H7 (cell line): ENCODE results near the gene SMC6. TPM values are rescaled to one million over a fixed set of nuclear protein-coding genes. Genes with fewer than 3 reads are reported as not detected.

Source experiments
- DNase-seq: peaks from one replicate; pipeline ENCODE4 v3.0.0; 2012
- H3K27me3 ChIP-seq: 2 replicates; pipeline ENCODE4 v1.6.0; 2011; ENCODE audit warnings: mild to moderate bottlenecking, low read length; ENCODE audit not compliant: control insufficient read depth, insufficient read depth
- H3K36me3 ChIP-seq: replicated peaks from 2 replicates; pipeline ENCODE4 v1.5.1; 2011; ENCODE audit warnings: low read length; ENCODE audit not compliant: control insufficient read depth, insufficient read depth
- H3K4me3 ChIP-seq: 2 replicates; pipeline ENCODE4 v1.5.1; 2011; ENCODE audit warnings: low read depth, mild to moderate bottlenecking, control low read depth, low read length, moderate library complexity; ENCODE audit not compliant: insufficient read depth
- total RNA-seq: library from RNA; depleted of rRNA; stranded (reverse); fragments of >200 nt; shearing (Covaris generic); gene quantifications from 2 replicates; pipeline ENCODE4 v1.2.3, GENCODE V29; 2014

Gene SMC6
- total RNA-seq, 1 experiment from 2014 or later: 24.5 TPM

GRCh38 chr2:17710547-17711248, 42.9 kb downstream of the SMC6 start:
- no peaks in the 10 kb centered on the region for H3K27me3 ChIP-seq
- DNase-seq: no peak
- no peak overlapping the region for H3K4me3 ChIP-seq
- H3K36me3 ChIP-seq: peaks cover 16% of the 10 kb centered on the region

DNA sequence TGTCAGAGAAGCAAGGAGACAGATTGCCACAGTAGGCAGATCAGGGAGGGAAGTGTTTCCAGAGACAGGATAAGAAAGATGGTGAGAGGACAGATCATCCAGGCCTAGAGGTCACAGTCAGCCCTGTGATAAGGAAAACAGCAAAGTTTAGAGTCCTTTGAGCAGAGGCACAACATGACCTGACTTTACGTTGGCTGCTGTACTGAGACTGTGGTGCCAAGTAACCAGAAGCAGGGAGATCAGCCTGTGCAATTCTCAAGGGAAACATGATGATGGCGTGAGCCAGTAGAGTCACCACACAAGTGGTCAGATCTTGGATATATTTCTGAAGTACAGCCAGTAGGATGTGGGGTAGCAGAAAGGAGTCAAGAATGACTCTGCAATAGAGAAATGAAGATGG, 43.7 kb downstream of the SMC6 start:
- peaks cover 18% of the 10 kb centered on the region for H3K36me3 ChIP-seq
- no peaks in the 10 kb centered on the region for H3K27me3 ChIP-seq
- no peak for DNase-seq
- H3K4me3 ChIP-seq: no peak overlapping the region

DNA sequence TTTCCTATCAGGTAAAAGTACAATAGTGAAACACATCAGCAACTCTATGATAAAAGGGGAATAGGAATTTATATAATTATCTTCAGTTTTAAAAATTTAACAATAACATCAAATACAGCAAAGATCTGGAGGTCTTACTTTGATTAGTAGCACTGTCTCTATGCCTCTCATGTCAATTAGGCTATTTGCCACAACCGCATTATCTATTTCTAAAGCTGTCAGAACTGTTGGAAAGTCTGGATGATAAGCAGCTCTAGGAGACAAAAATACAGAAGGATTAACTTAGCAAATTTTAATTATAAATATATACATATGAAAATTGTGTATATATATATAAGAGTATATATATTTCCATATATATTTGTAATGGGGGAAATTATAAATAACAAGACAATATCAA, 45.1 kb downstream of the SMC6 start:
- Histone ChIP-seq H3K27me3 (no peaks in the 10 kb centered on the region), H3K4me3 (no peak overlapping the region), H3K36me3 (peaks cover 14% of the 10 kb centered on the region)
- DNase-seq: no peak

DNA sequence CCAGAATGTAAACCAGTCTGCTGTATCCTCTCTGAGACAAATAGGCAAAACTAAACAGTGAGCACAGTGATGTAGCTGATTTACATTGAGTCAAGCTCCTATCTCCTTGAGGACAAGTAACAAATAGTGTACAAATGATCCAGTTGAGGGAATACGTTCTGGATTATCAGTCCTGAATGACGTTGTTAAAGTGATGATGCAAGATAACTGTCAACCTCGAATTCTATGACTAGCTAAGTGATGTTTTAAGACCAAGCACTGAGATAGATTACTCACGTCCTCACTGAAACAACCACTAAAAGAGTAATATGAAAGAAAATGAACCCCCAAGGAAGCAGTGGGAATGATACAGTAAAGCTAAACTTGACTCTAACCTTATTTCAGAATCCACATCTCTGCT, 46.8 kb downstream of the SMC6 start:
- DNase-seq: no peak
- no peak overlapping the region for H3K4me3 ChIP-seq
- H3K36me3 ChIP-seq: peaks cover 14% of the 10 kb centered on the region

GRCh38 chr2:17690776-17691175, 62.8 kb downstream of the SMC6 start:
- peaks cover 7% of the 10 kb centered on the region for H3K36me3 ChIP-seq
- DNase-seq: no peak
- no peak overlapping the region for H3K4me3 ChIP-seq
- H3K27me3 ChIP-seq: no peaks in the 10 kb centered on the region

More for the DNA sequence above, 46.8 kb downstream of the SMC6 start:
- H3K27me3 ChIP-seq: no peaks in the 10 kb centered on the region

DNA sequence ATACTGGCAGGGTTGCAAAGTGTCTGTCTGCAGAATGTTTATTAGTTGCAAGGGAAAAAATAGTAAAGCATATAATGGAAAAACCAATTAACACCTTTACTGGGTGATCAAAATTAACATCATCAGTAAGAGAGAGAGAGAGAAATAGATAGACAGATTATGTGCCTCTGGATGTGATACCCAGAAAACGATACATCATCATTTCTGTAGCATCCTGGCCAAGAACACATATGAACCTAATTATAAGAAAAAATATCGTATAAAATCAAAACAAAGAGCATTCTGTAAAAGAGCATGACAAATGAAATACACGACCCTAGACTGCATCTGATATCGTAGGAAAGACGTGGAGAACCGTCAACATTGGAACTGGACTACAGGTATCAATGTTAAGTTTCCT, 64.6 kb downstream of the SMC6 start:
- H3K27me3 ChIP-seq: no peaks in the 10 kb centered on the region
- H3K4me3 ChIP-seq: no peak overlapping the region
- H3K36me3 ChIP-seq: peaks cover 3% of the 10 kb centered on the region
- no peak for DNase-seq

- Histone ChIP-seq H3K36me3 (peaks cover 4% of the 10 kb centered on the region), H3K4me3 (no peak overlapping the region), H3K27me3 (no peaks in the 10 kb centered on the region)
- no peak for DNase-seq
Measured at GRCh38 chr2:17688600-17688999, 65.0 kb downstream of the SMC6 start.

DNA sequence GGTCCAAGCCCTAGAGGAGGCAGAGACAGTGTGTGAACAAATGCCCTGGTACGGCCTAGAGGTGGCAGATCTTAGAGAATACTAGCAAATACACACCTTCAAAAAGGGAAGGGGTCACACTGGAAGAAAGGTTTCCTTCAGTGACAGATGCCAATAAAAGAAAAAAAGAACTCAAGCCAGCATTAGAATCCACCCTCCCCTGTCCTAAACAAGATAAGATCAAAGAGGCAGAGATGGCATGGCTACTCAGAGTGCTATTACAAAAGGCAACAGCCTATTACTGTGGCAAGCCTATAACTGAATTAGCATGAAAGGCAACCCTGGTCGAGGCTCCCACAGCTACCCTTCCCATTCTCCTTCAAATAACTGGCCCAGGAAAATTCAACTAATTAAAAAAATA, 69.6 kb downstream of the SMC6 start:
- H3K27me3 ChIP-seq: no peaks in the 10 kb centered on the region
- H3K4me3 ChIP-seq: no peak overlapping the region
- H3K36me3 ChIP-seq: peaks cover 2% of the 10 kb centered on the region
- no peak for DNase-seq

GRCh38 chr2:17682098-17682857, 71.3 kb downstream of the SMC6 start:
- no peaks in the 10 kb centered on the region for H3K27me3 ChIP-seq
- no peak overlapping the region for H3K4me3 ChIP-seq
- DNase-seq: no peak
- peaks cover 4% of the 10 kb centered on the region for H3K36me3 ChIP-seq

- Histone ChIP-seq H3K27me3 (no peaks in the 10 kb centered on the region), H3K36me3 (peaks cover 5% of the 10 kb centered on the region), H3K4me3 (no peak overlapping the region)
- no peak for DNase-seq
Measured at GRCh38 chr2:17680119-17680518, 73.5 kb downstream of the SMC6 start.

DNA sequence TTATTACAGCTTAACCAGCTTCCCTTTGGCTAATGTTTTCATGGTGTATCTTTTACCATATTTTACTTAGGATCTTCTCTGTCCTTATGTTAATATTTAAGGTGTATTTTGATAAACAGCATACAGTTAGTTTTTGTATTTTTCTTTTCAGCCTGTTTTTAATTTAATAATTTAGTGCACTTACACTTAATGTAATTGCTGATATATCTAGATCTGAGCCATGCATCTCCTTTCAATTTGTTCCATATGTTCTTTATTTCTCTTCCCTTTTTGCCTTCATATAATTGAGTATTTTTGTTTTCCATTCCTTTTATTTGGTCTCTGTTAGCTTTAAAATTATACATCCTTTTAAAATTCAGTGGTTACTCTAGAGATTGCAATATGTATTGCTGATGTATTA, 78.8 kb downstream of the SMC6 start:
- Histone ChIP-seq H3K4me3 (no peak overlapping the region), H3K27me3 (no peaks in the 10 kb centered on the region), H3K36me3 (peaks cover 2% of the 10 kb centered on the region)
- DNase-seq: no peak

DNA sequence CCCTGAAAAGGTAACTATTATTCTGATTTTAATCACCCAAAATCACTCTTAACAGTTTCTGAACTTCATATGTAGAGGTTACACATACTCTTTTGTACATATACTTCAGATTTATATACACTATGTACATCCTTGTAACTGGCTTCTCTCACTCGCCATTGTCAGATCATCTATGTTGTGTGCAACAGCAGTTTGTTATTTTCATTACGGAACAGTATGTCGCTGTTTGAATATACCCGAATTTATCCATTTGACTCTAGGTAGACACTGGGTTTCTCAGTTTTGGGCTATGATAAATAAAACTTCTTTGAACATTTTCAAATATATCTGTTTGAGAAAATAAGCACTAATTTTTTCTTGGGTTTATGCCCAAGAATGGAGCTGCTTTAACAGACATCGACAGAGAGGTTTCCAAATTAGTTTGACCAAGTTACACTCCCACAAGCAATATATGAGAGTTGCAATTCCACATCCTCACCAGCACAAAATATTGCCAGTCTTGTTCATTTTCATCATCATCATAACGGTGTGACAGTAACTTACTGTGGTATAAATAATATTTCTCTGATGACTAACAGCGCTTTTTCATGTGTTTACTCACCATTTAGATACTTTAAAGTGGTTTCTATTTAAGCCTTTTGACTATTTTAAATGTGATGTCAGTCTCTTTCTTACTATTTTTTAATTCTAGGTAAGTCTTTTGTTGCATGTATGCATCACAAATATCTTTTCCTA, 80.9 kb downstream of the SMC6 start:
- H3K4me3 ChIP-seq: no peak overlapping the region
- H3K27me3 ChIP-seq: no peaks in the 10 kb centered on the region
- peaks cover 2% of the 10 kb centered on the region for H3K36me3 ChIP-seq
- DNase-seq: no peak

DNA sequence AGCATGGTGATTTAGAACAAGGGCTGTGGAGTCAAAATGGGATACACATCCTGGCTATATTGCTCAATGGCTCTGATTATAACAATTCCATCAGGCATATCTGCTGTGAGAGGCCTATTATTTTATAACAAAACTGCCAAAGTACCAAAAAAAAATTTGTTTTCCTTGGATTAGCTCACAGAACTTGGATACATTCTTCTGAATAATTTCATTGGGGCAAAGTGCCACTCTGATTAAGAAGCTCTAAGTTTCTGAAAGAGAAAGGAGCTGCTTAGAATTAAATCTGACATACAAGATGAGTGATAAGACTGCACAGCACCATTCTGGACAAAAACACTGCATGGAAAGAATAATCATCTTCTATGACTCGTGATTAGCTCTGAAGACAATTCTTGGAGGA, 85.7 kb downstream of the SMC6 start:
- Histone ChIP-seq H3K27me3 (no peaks in the 10 kb centered on the region), H3K36me3 (peaks cover 1% of the 10 kb centered on the region), H3K4me3 (no peak overlapping the region)
- no peak for DNase-seq

DNA sequence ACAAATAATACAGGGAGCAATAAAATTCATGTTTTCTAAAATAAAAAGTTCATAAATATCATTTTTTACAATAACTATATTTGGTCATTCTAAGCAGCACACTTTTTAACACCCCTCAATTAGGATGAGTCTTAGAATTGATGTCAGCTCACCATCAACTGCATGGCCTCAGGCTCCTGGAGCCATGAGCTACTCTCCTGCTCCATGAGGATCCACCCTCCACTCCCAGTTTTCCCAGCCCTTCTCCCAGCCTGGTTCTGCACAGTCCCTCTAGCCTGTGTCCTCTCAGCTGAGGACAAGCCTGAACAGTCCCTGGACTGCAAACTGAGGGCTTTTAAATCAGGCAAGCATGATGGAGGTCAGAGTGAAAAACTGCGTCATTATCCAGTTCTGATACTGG, 89.1 kb downstream of the SMC6 start:
- peaks cover 3% of the 10 kb centered on the region for H3K36me3 ChIP-seq
- H3K27me3 ChIP-seq: no peaks in the 10 kb centered on the region
- DNase-seq: no peak
- no peak overlapping the region for H3K4me3 ChIP-seq

DNA sequence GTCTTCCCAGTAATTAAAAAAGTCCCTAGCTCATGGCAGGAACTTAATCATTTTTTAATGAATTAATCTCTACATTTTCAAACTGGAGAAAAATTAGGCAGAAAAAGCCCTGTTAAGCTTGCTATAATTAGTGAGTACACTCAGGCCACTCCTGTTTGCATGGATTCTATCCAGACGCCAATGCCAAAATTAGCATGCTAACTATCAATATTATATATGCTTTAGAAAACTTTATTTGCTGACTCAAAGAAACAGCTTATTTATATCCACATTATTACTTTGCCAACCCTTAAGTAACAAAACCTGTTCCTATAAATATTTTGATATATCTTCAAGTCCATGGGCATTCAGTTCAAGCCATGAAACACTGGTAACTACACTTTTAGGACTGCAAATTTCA, 90.9 kb downstream of the SMC6 start:
- H3K36me3 ChIP-seq: peaks cover 3% of the 10 kb centered on the region
- no peak overlapping the region for H3K4me3 ChIP-seq
- no peak for DNase-seq
- H3K27me3 ChIP-seq: no peaks in the 10 kb centered on the region
